COLO668 (cell line): ENCODE results near the gene TIMM44.
A peak's percentile ranks its signal among the peaks of the same experiment; 100 is the strongest.
"Not testable (repeated sequence)": the region's sequence is repeated elsewhere in the genome, so short reads cannot be mapped to it uniquely, and the experiment has no call there.

ENCODE experiments used
- DNase-seq: peaks from one replicate; lab custom pipeline; 2025; ENCODE audit not compliant: unreplicated experiment; lab: John Stamatoyannopoulos, UW

TIMM44 gene

GRCh38 chr19:7926021-7926726 lies 17.3 kb downstream of the TIMM44 start, which contains the start of gene CTXN1:
Gene CTXN1 (minus strand): TSS chr19:7926135. CDS start chr19:7925538, 597 bp downstream.
- DNase-seq, result peak; percentile 78

GRCh38 chr19:7925171-7925851 lies 18.2 kb downstream of the TIMM44 start:
- DNase-seq, result peak; percentile 81

- DNase-seq, result no peak
Measured at GRCh38 chr19:7924651-7925170, 18.8 kb downstream of the TIMM44 start.

GRCh38 chr19:7924241-7924640 lies 19.2 kb downstream of the TIMM44 start:
- DNase-seq, result no peak

- no peak for DNase-seq
Measured at GRCh38 chr19:7923295-7924191, 19.9 kb downstream of the TIMM44 start.

GRCh38 chr19:7922836-7923195 lies 20.6 kb downstream of the TIMM44 start:
- no peak for DNase-seq

- no peak for DNase-seq
Measured at GRCh38 chr19:7921967-7922835, 21.3 kb downstream of the TIMM44 start.

GRCh38 chr19:7921302-7921966 lies 22.0 kb downstream of the TIMM44 start:
- DNase-seq, result no peak

GRCh38 chr19:7920519-7921301 lies 22.8 kb downstream of the TIMM44 start:
- DNase-seq, result peak; percentile 99

GRCh38 chr19:7919610-7920518 lies 23.6 kb downstream of the TIMM44 start, which contains the start of gene SNAPC2:
Gene SNAPC2 (plus strand): TSS chr19:7920338. CDS start chr19:7920367, 29 bp downstream.
- peak; percentile 98 for DNase-seq

GRCh38 chr19:7918615-7919421 lies 24.6 kb downstream of the TIMM44 start:
- DNase-seq, result no peak

- not testable (repeated sequence) for DNase-seq
Measured at GRCh38 chr19:7918062-7918614, 25.3 kb downstream of the TIMM44 start.

- DNase-seq, result peak; percentile 67
Measured at GRCh38 chr19:7917267-7918061, 26.0 kb downstream of the TIMM44 start.

GRCh38 chr19:7916955-7917266 lies 26.6 kb downstream of the TIMM44 start:
- no peak for DNase-seq

- peak; percentile 39 for DNase-seq
Measured at GRCh38 chr19:7916103-7916954, 27.1 kb downstream of the TIMM44 start.
